Measurements from ENCODE around the gene MGARP.

- TF ChIP-seq RFX5 (IDR thresholded peaks at IDR 0.05; ENCODE audit: low read depth, low read length), result no peak
- no peak for TF ChIP-seq CTCF (conservative IDR thresholded peaks at IDR 0.05; ENCODE audit: low read depth, low read length)
- no peak for TF ChIP-seq RCOR1 (IDR thresholded peaks at IDR 0.05; ENCODE audit: insufficient replicate concordance, low read length)
- TF ChIP-seq FOS (IDR thresholded peaks at IDR 0.05; ENCODE audit: low read depth, low read length), result no peak
- no peak for TF ChIP-seq POLR2A (IDR thresholded peaks at IDR 0.05; ENCODE audit: low read depth, low read length)
- no peak for TF ChIP-seq BHLHE40 (IDR thresholded peaks at IDR 0.05; ENCODE audit: low read depth, low read length)
- TF ChIP-seq MXI1 (IDR thresholded peaks at IDR 0.05; ENCODE audit: borderline replicate concordance, low read depth, low read length), result no peak
- no peak for TF ChIP-seq NFE2L2 (IDR thresholded peaks at IDR 0.05; ENCODE audit: low read depth, low read length)
- no peak for TF ChIP-seq CHD1 (IDR thresholded peaks at IDR 0.05; ENCODE audit: low read depth, low read length)
- no peak for TF ChIP-seq CEBPB (IDR thresholded peaks at IDR 0.05; ENCODE audit: low read depth, low read length)
Observed at GRCh38 chr4:139222215-139222614, 57.8 kb downstream of the MGARP start.

Data from IMR-90 (cell line).